ENCODE measurements around the gene CCDC88C.
"Not testable (repeated sequence)": the region's sequence is repeated elsewhere in the genome, so short reads cannot be mapped to it uniquely, and the experiment has no call there.

Gene CCDC88C

DNA sequence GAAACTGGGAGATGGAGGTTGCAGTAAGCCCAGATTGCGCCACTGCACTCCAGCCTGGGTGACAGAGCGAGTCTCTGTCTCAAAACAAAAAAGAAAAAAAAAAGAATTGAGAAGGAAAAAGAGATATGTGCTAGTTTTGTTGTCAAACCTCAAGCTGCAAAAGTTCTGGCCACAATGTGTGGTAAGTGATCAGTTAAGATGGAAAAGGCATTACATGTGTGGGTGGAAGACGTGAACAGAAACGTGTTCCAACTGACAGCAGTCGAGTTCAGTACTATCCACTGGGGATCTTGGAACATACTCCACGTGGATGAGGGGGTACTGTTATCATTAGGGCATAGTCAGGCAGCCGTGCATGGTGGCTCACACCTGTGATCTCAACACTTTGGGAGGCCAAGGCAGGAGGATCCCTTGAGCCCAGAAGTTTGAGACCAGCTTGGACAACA, 190.4 kb downstream of the CCDC88C start:
- DNase-seq (ENCODE audit: low spot score) = no peak

DNA sequence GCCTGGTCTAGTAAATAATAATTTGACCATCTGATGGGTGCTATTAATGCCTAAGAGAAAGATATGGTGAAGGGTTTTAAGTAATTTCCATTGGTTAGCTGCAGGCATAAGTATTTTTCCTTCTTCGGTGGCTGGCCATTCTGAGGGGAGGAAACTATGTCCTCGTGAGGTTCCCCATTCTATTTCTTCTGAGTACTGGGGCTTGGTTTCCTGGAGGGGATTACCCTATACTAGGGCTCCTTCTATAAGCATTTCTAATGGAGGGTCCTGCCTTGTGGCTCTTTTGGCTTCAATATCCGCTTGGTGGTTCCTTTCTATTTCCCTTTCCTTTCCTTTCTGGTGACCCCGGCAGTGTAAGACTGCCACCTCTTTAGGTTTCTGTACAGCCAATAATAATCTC, 191.3 kb downstream of the CCDC88C start:
- not testable (repeated sequence) for DNase-seq (ENCODE audit: low spot score)

DNA sequence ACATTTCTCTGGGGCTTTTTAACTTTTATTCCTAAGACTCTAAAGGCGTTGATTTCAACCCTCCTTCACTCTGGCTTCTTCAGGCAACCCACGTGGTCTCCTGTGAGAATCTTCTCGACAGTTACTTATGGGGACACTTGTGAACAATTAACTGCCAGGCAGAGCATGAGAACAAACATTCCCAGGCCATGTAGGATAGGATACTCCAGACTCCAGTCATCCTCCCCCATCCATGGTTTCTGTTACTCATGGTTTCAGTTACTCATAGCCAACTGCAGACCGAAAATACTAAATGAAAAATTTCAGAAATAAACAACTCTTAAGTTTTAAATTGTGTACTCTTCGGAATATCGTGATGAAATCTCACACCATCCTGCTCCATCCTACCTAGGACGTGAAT, 192.6 kb downstream of the CCDC88C start:
- DNase-seq (ENCODE audit: low spot score) = no peak

GRCh38 chr14:91223028-91223783, 194.4 kb downstream of the CCDC88C start:
- no peak for DNase-seq (ENCODE audit: low spot score)

All from NAMALWA (cell line).